Heart right ventricle (tissue), 16 donors: ENCODE measurements around the gene OR2A12. TPM values are rescaled to one million over a fixed set of nuclear protein-coding genes. Genes with fewer than 3 reads are reported as not detected.

Experiments used
- ATAC-seq, 8 donors: fragments of 200-7000 bp; cut with Tn5 transposase; one replicate each; pipeline ENCODE4 v1.9.1; 2020; ENCODE audit warnings: mild to moderate bottlenecking in 8 of 8, moderate library complexity in 8 of 8, moderate number of reproducible peaks in 1 of 8
- DNase-seq, 2 donors: peaks; one replicate each; pipeline ENCODE4 v3.0.0-alpha.2; 2020
- H3K27ac ChIP-seq, 10 donors: fragments of 200-600 bp; sonication (generic) in 2 of 10; one replicate each; pipeline versions ENCODE4 v1.5.0 to v1.8.0; 2020 to 2022; ENCODE audit warnings: mild to moderate bottlenecking in 3 of 10
- H3K27me3 ChIP-seq, 7 donors: fragments of 200-600 bp; one replicate each; pipeline ENCODE4 v1.8.0; 2021 to 2022; ENCODE audit warnings: mild to moderate bottlenecking in 2 of 7
- H3K36me3 ChIP-seq, 9 donors: fragments of 200-600 bp; sonication (generic) in 1 of 9; one replicate each; pipeline versions ENCODE4 v1.5.0 to v1.8.0; 2020 to 2022; ENCODE audit warnings: mild to moderate bottlenecking in 2 of 9
- H3K4me1 ChIP-seq, 9 donors: fragments of 200-600 bp; sonication (generic) in 1 of 9; one replicate each; pipeline versions ENCODE4 v1.5.0 to v1.8.0; 2020 to 2022; ENCODE audit warnings: mild to moderate bottlenecking in 4 of 9
- H3K4me3 ChIP-seq, 10 donors: fragments of 200-600 bp; sonication (generic) in 2 of 10; one replicate each; pipeline versions ENCODE4 v1.5.0 to v1.8.0; 2020 to 2022; ENCODE audit warnings: mild to moderate bottlenecking in 7 of 10, moderate library complexity in 2 of 10
- H3K9me3 ChIP-seq, 11 donors: fragments of 200-600 bp in 10 of 11; sonication (generic) in 2 of 11; one replicate each; pipeline versions ENCODE4 v1.5.0 to v1.8.0; 2013 to 2022; ENCODE audit warnings: mild to moderate bottlenecking in 2 of 11, control low read depth in 1 of 11, moderate library complexity in 1 of 11
- CTCF ChIP-seq, 9 donors: fragments of 200-600 bp; sonication (generic) in 2 of 9; IDR thresholded peaks; one replicate each; pipeline versions ENCODE4 v1.5.0 to v1.8.0; 2021 to 2022; ENCODE audit warnings: antibody characterized with exemption in 9 of 9, mild to moderate bottlenecking in 5 of 9, moderate library complexity in 1 of 9
- WGBS, 2 donors: extraction: QIAGEN DNeasy Blood & Tissue Kit; methylation state at CpG; one replicate each; pipeline ENCODE4 v1.1.7; 2013; ENCODE audit warnings: inconsistent platforms in 1 of 2; 5-methylcytosine and 5-hydroxymethylcytosine counted together
- intact Hi-C, 10 donors: fragments of 100-400 bp; cut with DNase I; formaldehyde crosslinking; loops; one replicate each; pipeline versions ENCODE4 v1.11.1 to v1.14.2; 2022
- polyA plus RNA-seq, 2 donors: library from polyadenylated mRNA; stranded (reverse); fragments of 200-250 nt; gene quantifications; one replicate each; pipeline ENCODE4 v1.2.3, GENCODE V29; 2013
- total RNA-seq, 10 donors: library from RNA; stranded (reverse); fragmentation: NEBNext Ultra II Directional in 3 of 10; extraction: Animal tissue kit (Norgen Biotek cat#: 25700) in 3 of 10; gene quantifications; one replicate each; pipeline versions ENCODE4 v1.2.1 to v1.2.4, GENCODE V29; 2021 to 2023
- donor health status: Arrhythmogenic right ventricular cardiomyopathy.
- donor health status: ischemic (EF 13 %, LVEDD 7.1; RV severe dilation, severe dysfunction).
- donor health status: healthy with polysubstance abuse.
- donor health status: DM: no; HTN: yes; CAD: no.
- donor health status: DM: no; HTN: no; CAD: no.
- donor health status: ischemic (EF 25% LVEDD 6.9; RV normal size, moderate dysfunction).
- donor health status: ischemic (EF 25% LVEDD 5.7; RV mildly dilated, moderate dysfunction).
- donor health status: healthy.
- donor health status: DM: yes; HTN: yes; CAD: no.
- donor health status: Ischemic cardiomyopathy.
- donor health status: ischemic (EF 35%, LVEDD 5.7; RV mildly dilated, moderate dysfunction).
- donor health status: nonischemic (EF 11% LVEDD 7.7; RV severe dilation, severe dysfunction).
- donor health status: DM: yes; HTN: yes; CAD: no.
- donor health status: PGD.
- donor health status: ischemic (EF 29% LVEDD 5.4; RV normal size, mild dysfunction).
- donor health status: nonischemic (EF 23%, LVEDD 6.1; RV moderate dilation, normal function).

Gene OR2A12
- total and polyA plus RNA-seq, 12 donors = not detected

GRCh38 chr7:144148224-144148827 lies 62.2 kb downstream of the OR2A12 start:
- intact Hi-C loops = no loop called here
- Histone ChIP-seq H3K4me3 (no peak overlapping the region), H3K27ac (no peak overlapping the region), H3K4me1 (no peaks in the 10 kb centered on the region), H3K36me3 (no peaks in the 10 kb centered on the region), H3K9me3 (peaks cover 0 to 62% (median 33%) of the 10 kb centered on the region in 11 donors), H3K27me3 (peaks cover 0 to under 1% (median 0%) of the 10 kb centered on the region in 7 donors)
- no peak for DNase-seq
- TF ChIP-seq CTCF (IDR thresholded peaks at IDR 0.05) = no peak
- no peak for ATAC-seq
- 66 to 80% methylated on average over 2 of the region's 2 CpGs for WGBS, 2 donors

Other genes starting within 250 kb of the OR2A12 start
- gene TCAF1, start 184.1 kb upstream of the OR2A12 start, total RNA-seq = 10 to 100 TPM; 44.3 to 62.8 (median 59.1) TPM
- 10 to 100 TPM in 1 of 2 donors, 1 to 10 TPM in 1; 9.3 to 21.7 TPM for gene TCAF1, start 184.1 kb upstream of the OR2A12 start, polyA plus RNA-seq
- gene OR2F2, start 151.0 kb upstream of the OR2A12 start, total RNA-seq = not detected
- not detected for gene OR2F2, start 151.0 kb upstream of the OR2A12 start, polyA plus RNA-seq
- not detected for gene OR2F1, start 131.4 kb upstream of the OR2A12 start, total RNA-seq
- gene OR2F1, start 131.4 kb upstream of the OR2A12 start, polyA plus RNA-seq = not detected
- not detected for gene OR6B1, start 86.0 kb upstream of the OR2A12 start, total RNA-seq
- not detected for gene OR6B1, start 86.0 kb upstream of the OR2A12 start, polyA plus RNA-seq
- gene OR2A5, start 37.3 kb upstream of the OR2A12 start, total RNA-seq = not detected
- not detected for gene OR2A5, start 37.3 kb upstream of the OR2A12 start, polyA plus RNA-seq
- gene OR2A25, start 16.5 kb upstream of the OR2A12 start, total RNA-seq = not detected
- not detected for gene OR2A25, start 16.5 kb upstream of the OR2A12 start, polyA plus RNA-seq
- gene OR2A2, start 23.3 kb downstream of the OR2A12 start, total RNA-seq = not detected
- not detected for gene OR2A2, start 23.3 kb downstream of the OR2A12 start, polyA plus RNA-seq
- gene OR2A14, start 36.9 kb downstream of the OR2A12 start, total RNA-seq = not detected
- not detected for gene OR2A14, start 36.9 kb downstream of the OR2A12 start, polyA plus RNA-seq
- under 1 TPM in 8 of 10 donors, not detected in 2; 0.13 to 0.80 (median 0.24) TPM for gene CTAGE4, start 97.2 kb downstream of the OR2A12 start, total RNA-seq
- under 1 TPM; 0.03 to 0.59 TPM for gene CTAGE4, start 97.2 kb downstream of the OR2A12 start, polyA plus RNA-seq
- 1 to 10 TPM in 3 of 10 donors, under 1 TPM in 5, not detected in 2; 0.13 to 2.2 (median 0.91) TPM for gene ARHGEF35, start 109.6 kb downstream of the OR2A12 start, total RNA-seq
- gene ARHGEF35, start 109.6 kb downstream of the OR2A12 start, polyA plus RNA-seq = under 1 TPM; 0.41 to 0.66 TPM
- gene OR2A42, start 153.3 kb downstream of the OR2A12 start, total RNA-seq = under 1 TPM in 2 of 10 donors, not detected in 8; 0.05 to 0.07 TPM
- gene OR2A42, start 153.3 kb downstream of the OR2A12 start, polyA plus RNA-seq = under 1 TPM; 0.01 to 0.07 TPM
- gene OR2A7, start 178.5 kb downstream of the OR2A12 start, total RNA-seq = under 1 TPM; 0.23 to 0.56 (median 0.40) TPM
- under 1 TPM; 0.13 to 0.51 TPM for gene OR2A7, start 178.5 kb downstream of the OR2A12 start, polyA plus RNA-seq
- gene CTAGE8, start 183.0 kb downstream of the OR2A12 start, total RNA-seq = under 1 TPM in 4 of 10 donors, not detected in 6; 0.13 to 0.27 (median 0.18) TPM
- gene CTAGE8, start 183.0 kb downstream of the OR2A12 start, polyA plus RNA-seq = under 1 TPM; 0.04 to 0.29 TPM
- under 1 TPM in 2 of 10 donors, not detected in 8; 0.15 to 0.20 TPM for gene OR2A1, start 226.1 kb downstream of the OR2A12 start, total RNA-seq
- under 1 TPM in 1 of 2 donors, not detected in 1; 0.01 TPM for gene OR2A1, start 226.1 kb downstream of the OR2A12 start, polyA plus RNA-seq